ENCODE data around the gene ADRA1B.
A peak's percentile ranks its signal among the peaks of the same experiment; 100 is the strongest.

Gene ADRA1B

GRCh38 chr5:160020266-160020770, 104.0 kb downstream of the ADRA1B start:
- no peak for ATAC-seq (ENCODE audit: low read depth)
- H3K27ac ChIP-seq (ENCODE audit: poor library complexity, severe bottlenecking), result no peak overlapping the region
- no peak for TF ChIP-seq CTCF (IDR thresholded peaks at IDR 0.05; ENCODE audit: poor library complexity, severe bottlenecking)

GRCh38 chr5:160020964-160021363, 104.7 kb downstream of the ADRA1B start:
- DNase-seq (ENCODE audit: low spot score) (no peak), ATAC-seq (ENCODE audit: low read depth) (peak; percentile 21; the same call in 1 of the 3 replicates)
- TF ChIP-seq CTCF (IDR thresholded peaks at IDR 0.05; ENCODE audit: poor library complexity, severe bottlenecking), result no peak
- Histone ChIP-seq H3K27me3 (ENCODE audit: insufficient read depth, poor library complexity, severe bottlenecking) (no peaks in the 10 kb centered on the region), H3K9me3 (ENCODE audit: severe bottlenecking) (no peaks in the 10 kb centered on the region), H3K27ac (ENCODE audit: poor library complexity, severe bottlenecking) (no peak overlapping the region), H3K4me3 (ENCODE audit: severe bottlenecking) (no peak overlapping the region), H3K4me1 (ENCODE audit: insufficient read depth, poor library complexity, severe bottlenecking) (peaks cover 3% of the 10 kb centered on the region), H3K36me3 (ENCODE audit: low read depth) (peaks cover 52% of the 10 kb centered on the region)

More at GRCh38 chr5:160020266-160020770, 104.0 kb downstream of the ADRA1B start:
- no peak for DNase-seq (ENCODE audit: low spot score)
- Histone ChIP-seq H3K4me1 (ENCODE audit: insufficient read depth, poor library complexity, severe bottlenecking) (peaks cover 3% of the 10 kb centered on the region), H3K36me3 (ENCODE audit: low read depth) (peaks cover 59% of the 10 kb centered on the region), H3K4me3 (ENCODE audit: severe bottlenecking) (no peak overlapping the region), H3K27me3 (ENCODE audit: insufficient read depth, poor library complexity, severe bottlenecking) (no peaks in the 10 kb centered on the region), H3K9me3 (ENCODE audit: severe bottlenecking) (no peaks in the 10 kb centered on the region)

GRCh38 chr5:160021831-160022446, 105.7 kb downstream of the ADRA1B start:
- peak; percentile 89 for ATAC-seq (ENCODE audit: low read depth)
- DNase-seq (ENCODE audit: low spot score), result no peak
- Histone ChIP-seq H3K27ac (ENCODE audit: poor library complexity, severe bottlenecking) (no peak overlapping the region), H3K4me1 (ENCODE audit: insufficient read depth, poor library complexity, severe bottlenecking) (peaks cover 3% of the 10 kb centered on the region), H3K9me3 (ENCODE audit: severe bottlenecking) (no peaks in the 10 kb centered on the region), H3K4me3 (ENCODE audit: severe bottlenecking) (no peak overlapping the region), H3K27me3 (ENCODE audit: insufficient read depth, poor library complexity, severe bottlenecking) (no peaks in the 10 kb centered on the region), H3K36me3 (ENCODE audit: low read depth) (peaks cover 46% of the 10 kb centered on the region)
- peak; percentile 98 for TF ChIP-seq CTCF (IDR thresholded peaks at IDR 0.05; ENCODE audit: poor library complexity, severe bottlenecking)
